GM19455 (cell line): ENCODE results near the gene PLS1.

Source experiments
- ATAC-seq: cut with Tn5 transposase; IDR thresholded peaks from one replicate; pipeline ENCODE4 v1.9.1; 2021; ENCODE audit not compliant: unreplicated experiment

The PLS1 gene

DNA sequence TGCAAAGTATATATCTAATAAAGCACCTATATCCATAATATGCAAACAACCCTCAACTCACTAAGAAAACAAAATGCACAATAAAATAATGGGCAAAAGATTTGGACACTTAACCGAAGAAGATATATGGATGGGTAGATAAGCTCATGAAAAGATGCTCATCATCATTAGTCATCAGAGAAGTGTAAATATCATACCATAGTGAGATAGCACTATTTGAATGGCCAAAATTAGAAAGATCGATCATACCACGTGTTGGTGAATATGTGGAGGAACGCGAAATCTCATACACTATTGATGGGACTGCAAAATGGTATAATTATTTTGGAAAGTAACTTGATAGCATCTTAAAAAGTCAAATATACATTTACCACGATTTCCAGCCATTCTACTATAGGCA is 40.5 kb downstream of the PLS1 start:
- no peak for ATAC-seq

DNA sequence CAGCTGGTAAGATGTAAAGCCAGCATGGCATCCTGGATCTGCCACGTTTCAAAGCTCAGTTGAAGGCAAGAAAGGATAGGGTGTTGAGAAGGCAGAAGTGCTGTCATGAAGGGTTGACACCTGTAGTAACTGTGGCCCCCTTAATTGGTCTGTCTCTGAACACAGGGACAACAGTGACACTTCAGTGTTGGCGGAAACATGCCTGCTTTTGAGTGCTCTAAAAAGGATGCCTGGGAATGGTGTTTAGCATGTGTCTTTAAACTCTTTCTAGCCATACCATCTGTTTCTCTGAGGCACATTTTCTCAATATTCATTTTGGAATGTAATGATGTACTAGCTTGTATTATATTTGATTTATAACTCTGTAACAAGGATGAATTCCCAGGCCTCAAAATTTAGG is 42.1 kb downstream of the PLS1 start:
- ATAC-seq: no peak

DNA sequence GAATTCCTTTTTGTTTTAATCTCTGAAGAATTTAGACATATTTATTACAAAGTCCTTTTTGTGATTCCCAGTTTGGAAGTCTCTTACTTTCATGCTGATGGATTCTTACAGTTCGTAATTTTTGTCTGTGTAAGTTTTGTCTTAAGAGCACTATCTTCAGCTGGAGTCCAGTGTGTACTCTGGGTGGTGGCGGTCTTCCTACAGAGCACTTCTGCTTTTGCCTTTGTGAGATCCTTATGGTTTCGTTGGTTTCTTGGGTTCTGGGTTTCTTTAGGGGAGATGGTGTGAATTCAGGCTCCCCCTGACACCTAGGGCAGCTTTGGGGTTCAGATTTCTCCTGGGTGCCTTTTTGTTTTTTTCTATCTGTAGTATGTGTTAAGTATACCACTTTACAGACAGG is 45.3 kb downstream of the PLS1 start:
- no peak for ATAC-seq

DNA sequence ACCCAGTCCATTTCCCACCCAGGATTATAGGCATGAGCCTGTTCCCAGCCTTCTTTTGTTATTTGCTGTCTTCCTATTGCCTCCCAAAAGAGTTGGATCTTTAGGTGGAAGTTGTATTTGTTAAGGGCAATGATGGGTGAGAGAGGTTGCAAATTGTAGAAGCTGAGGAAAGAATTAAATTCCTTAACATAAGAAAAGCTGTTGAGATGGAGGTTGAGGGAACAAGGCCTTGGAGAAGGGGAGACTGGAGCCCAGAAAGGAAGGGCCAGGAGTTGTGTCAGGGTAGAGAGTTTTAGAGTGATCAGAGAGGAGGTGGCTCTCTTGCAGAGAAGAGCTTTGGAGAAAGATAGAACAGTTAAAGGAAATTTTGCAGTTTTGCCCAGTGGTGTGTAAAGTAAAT is 46.8 kb downstream of the PLS1 start:
- ATAC-seq: no peak

DNA sequence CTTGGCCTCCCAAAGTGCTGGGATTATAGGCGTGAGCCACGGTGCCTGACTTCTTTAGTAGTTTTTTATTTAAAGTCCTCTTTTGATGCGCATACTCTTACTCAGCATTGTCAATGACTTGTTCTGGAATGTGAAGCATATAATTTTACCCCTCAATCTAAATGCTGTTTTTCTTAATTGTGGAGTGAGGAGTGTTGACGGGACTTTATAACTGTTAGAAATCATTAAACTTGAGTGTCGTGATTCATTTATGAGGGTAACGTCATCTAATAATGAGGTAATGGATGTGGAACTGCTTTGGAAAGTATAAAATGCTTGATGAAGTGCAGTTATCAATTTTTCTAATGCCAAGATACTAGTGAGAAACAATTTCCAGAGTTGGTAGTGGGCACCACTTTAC is 48.3 kb downstream of the PLS1 start:
- ATAC-seq: no peak

DNA sequence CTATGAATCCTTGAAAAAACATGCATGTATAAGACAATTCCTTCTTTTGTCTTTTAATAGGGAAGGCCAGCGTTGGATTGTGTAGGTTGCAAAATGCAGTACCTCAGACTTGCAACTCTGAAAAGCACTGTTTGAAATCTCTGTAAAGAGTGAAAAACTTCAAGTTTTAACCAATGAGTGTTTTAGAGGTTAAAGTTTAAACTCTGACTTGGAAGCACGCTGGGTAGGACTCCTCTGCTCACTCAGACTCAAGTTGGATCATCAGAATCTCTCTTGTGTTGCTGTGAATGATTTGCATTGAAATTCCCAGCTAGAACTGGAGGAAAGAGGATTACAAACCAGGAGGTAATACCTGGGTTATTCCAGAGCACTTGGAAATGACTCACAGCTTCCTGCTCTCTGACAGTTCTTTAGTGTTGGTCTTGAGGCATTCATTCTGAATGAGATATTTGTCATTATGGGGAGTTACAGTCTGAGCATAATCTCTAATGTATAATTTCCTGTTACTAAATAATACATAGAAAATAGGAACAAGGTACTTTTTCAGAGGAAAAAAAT is 49.1 kb downstream of the PLS1 start:
- ATAC-seq: no peak

DNA sequence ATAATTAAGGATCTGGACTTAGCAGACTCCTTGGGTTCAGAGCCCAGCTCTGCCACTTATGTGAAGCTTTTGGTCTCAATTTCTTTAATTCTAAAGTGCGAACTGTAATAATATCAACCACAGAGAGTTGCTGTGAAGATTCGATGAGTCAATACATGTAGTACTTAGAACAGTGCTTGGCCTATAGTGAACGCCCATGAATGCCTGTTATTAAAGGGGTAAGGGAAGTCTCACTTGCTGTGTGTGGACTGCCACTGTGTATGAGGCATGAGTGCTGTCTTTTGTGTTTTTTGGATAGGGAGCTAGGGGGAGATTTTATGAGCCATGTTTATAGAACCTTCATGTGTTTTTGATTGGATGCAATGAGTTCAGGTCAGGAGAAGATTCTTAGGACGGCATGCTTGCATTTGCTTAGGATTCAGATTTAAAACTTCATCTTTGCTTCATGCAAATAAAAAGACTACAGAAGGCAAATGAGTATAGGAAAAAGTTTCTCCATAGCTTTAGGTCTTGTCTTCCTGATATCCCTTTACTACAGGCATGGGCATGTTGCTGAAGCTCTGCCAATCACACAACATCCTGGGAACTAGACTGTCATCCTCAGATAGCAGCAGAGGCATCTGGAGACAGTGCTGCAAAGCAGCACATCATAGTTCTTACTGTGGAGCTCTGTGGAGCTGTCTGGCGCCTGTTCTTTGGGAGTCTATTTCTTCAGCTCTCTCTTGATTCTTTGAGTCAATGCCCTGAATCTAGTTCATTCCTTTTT is 50.0 kb downstream of the PLS1 start:
- no peak for ATAC-seq

DNA sequence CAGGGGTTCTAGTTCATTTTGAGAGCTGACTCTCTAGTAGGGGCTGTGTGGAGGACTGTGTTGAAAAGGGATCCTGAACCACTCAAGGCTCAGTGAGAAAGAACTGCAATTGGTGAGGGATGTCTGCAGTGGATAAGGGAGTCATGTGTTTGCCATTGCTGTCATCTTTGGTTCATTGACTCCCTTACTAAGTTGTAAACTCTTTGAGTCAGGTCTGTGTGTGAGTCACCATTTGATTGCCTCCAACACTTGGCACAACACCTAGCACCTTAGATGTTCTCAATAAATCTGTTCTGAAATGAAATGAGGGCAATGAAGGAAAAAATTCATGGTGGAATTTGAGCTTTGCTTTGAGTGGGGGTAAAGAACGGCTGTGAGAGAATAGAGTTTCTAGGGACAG is 51.7 kb downstream of the PLS1 start:
- no peak for ATAC-seq

DNA sequence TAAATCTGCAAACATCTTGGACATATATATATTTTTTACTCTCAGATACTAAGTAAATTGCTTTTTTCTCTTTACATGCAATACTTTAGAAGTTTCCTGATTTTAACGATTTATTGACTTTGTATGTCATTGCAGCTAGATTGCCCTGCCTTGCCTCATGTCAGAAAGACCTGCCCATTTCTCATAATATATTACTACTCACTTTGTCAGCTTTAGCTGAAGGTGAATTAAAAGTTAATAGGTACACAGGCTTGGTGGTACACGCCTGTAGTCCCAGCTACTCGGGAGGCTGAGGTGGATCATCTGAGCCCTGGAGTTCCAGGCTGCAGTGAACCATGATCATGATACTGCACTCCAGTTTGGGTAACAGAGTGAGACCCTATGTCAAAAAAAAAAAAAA is 52.8 kb downstream of the PLS1 start:
- no peak for ATAC-seq

DNA sequence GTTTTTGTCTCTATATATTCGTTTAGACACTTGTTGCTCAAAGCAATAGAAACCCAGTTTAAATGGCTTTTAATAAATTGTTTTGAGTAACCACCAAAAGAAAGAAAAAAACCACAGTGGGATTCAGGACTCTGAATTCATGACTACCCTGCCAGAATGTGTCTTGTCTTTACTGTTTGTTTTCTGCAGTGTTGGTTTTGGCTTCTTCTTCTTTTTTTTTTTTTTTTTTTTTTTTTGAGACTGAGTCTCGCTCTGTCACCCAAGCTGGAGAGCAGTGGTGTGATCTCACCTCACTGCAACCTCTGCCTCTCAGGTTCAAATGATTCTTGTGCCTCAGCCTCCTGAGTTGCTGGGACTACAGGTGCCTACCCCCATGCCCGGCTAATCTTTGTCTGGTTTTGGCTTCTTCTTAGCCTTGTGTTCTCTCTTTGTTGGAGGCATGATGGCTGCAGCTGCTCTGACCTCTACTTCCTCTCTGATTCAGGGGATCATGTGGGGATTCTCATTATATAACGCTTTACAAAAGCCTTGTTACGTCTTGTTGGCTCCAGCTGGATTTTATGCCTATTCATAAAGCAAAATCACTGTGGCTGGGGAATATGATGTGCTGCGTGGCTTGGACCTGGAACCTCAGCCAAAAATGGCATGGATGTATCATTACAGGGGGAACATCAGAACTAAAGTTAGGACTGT is 54.0 kb downstream of the PLS1 start:
- ATAC-seq: no peak

DNA sequence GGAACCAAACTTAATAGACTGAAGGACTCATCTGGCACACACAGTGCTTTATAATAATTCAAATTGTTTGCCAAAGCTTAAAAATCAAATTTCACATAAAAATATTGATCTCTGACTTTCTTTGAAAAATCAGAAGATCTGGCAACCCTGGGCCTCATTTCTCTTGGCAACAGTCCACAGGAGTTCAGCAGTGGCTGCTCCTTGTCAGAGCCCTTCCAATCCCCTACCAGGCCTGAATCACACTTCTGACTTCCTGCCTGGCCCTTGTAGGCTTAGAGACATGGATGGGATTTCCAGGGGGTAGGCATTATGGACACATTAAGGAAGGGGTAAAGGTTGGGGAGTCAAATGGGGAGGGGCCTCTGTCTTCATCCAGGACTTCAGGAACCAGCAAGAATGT is 55.5 kb downstream of the PLS1 start:
- no peak for ATAC-seq

DNA sequence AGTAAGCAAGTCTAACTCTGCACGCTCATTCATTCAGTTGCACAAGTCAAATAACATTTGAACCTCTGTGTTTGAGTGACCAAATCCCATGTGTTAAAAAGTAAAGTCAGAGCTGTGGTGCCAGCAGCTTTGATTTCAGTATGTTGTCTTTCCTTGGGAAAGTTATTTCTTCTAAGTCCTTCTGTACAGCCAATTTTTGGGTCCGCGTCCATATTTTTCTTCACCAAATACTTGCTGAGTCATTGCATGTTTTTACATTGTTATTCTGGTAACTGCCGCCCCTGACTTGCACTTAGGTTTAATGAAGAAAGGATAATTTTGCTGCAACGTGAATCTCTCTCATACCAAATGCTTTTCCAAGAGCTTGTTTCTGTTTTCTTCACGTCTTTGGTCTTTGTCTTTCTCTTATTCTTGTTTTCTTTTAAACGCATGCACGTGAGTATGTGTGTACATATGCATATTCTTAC is 56.7 kb downstream of the PLS1 start:
- no peak for ATAC-seq

DNA sequence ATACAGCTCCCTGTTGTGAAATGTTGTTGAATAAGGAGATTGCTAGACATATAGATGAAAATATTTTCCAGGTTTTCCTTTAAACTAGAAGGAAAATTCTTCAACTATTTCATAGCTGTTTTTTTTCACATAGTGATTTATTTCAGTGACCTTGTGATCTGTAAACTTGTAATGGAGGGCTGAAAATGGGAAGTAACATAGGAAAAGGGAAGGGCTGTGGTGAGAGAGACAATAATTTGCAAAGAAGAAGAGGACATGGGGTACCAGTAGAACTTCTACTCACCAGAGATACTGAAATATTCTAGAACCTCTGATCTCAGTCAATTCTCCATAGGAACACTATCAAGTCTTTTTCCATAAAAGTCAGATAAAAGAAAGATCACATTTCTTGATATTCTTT is 60.4 kb downstream of the PLS1 start:
- ATAC-seq: no peak

DNA sequence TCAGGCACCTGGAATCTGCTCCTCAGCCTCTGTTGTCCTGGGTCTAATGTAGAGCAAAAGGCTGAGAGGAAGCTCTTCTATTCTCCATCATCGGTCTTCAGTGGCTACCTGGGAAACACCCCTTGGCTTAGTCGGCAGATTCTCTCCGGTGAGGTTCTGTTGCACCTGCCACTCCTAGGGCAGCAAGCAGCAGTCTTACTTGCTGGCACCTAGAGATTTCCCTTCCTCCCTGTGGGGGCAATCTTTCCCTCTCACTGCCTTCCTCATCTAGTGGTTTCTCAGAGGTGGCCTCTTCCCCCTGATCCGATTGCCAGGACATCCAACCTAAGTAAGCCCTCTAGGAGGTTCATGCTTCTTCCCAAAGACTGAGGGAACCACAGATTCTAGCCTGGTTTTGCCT is 60.8 kb downstream of the PLS1 start:
- ATAC-seq: no peak

DNA sequence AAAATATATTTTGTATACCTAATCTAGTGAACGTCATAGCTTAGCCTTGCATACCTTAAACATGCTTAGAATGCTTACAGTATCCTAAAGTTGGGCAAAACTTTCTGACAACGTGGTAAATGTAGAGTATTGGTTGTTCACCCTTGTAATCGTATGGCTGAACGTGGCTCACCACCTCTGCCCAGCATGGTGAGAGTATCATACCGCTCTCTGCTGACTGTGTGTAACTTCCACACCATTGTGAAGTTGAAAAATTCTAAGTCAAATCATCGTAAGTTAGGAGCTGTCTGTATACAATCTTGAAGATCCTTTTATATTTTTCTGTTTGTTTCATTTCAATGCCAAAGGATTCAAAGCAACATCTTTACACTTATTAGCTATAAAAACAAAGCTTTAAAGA is 64.2 kb downstream of the PLS1 start:
- no peak for ATAC-seq

DNA sequence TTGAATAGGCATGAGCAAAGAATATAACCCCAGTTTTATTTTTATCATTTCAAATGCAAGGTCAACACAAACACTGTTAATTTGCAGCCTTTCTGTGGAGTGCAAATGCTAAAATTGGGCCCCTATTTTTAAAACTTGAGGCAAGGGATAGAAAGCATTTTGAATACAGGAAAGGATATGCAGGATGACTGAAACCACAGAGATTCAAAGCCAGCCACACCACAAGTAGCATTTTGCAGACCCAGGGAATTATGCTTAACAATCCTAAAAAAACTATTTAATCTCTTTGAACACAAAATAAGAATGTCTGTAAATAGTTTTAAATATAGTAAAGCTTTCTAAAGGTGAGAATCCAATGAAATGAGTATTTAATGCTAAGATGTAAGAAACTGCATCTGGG is 64.7 kb downstream of the PLS1 start:
- ATAC-seq: no peak

DNA sequence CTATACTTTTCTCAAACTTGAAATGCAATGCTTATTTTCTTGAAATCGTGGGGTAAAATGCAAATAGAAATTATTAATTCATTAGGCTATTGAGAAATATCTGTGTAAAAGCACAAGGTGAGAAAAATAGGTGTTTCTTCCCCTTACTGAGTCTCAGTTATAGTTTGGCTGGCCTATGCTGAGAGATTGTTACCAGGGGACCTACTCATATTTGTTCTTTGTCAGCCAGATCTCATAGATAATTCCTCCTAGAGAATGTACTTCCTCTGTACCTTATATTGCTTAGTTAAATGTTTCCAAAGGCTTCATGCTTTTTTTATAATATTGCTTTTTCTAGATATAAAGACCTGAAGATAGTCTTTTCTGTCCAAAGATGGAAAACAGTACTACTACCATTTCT is 67.7 kb downstream of the PLS1 start:
- ATAC-seq: no peak

DNA sequence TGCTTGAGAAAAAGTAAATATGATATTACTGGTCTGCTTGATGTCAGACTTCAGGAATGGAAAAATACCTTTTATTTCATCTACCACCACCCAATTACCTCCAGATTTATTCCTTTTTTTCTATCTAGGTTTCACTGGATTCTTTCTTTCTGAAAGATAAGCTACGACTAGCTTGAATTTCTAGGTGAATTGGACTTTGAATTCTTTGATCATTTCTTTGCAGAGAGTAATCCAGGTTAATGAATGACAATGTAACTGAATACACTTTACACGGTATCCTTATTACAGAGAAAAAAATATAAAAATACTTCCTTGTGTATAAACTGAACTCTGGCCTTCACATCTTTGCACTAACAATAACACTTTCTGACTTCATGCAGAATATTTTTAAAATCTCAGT is 68.1 kb downstream of the PLS1 start:
- no peak for ATAC-seq

DNA sequence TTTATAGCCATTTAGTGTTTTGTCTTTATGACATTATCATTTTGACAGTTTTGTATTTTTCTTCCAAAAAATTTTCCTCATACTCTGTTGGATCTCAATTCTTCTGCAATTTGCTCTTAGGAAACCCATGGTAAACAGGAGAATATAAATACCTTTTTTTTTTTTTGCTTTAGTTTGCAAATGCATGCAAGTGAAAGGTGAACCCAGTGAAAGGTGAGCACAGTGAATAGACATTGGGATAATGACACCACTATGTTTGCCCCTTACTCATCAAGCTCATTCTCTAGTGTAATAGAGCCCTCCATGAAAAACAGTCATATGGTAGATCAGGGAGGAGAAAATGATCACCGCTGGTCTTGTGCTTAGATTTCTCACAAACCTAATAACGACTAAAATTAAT is 68.6 kb downstream of the PLS1 start:
- no peak for ATAC-seq

DNA sequence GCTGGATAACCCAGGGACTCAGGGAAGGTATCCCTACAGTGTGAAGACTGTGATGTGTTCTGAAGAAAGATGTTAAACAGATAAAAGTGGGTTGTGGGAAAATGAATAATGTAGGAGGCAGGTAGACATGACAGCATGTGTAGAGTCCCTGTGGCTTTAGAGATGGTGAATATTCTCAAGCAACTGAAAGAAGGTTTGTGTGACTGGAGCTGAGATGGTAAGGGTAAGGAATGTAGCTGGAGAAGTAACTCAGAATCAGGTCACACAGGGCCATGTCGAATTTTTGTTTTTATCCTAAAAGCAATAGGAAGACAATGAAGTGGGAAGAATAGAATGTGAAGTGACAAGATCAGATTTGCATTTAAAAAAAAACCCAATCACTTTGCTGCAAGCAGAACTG is 73.9 kb downstream of the PLS1 start:
- no peak for ATAC-seq

DNA sequence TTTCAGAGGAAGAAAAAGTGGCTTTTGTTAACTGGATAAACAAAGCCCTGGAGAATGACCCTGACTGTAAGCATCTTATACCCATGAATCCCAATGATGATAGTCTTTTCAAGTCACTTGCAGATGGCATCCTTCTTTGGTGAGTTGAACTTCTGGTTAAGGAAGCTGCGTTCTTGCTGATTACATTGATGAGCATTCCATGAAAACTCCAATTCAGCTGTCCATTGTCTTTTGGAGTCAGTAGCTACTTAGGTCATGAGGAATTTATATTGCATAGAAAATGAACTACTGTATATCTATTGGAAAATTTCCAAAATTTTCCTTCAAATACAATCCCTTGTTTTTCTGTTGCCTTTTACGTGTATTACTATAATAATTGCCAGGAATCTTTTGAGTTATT is 80.0 kb downstream of the PLS1 start:
- no peak for ATAC-seq

DNA sequence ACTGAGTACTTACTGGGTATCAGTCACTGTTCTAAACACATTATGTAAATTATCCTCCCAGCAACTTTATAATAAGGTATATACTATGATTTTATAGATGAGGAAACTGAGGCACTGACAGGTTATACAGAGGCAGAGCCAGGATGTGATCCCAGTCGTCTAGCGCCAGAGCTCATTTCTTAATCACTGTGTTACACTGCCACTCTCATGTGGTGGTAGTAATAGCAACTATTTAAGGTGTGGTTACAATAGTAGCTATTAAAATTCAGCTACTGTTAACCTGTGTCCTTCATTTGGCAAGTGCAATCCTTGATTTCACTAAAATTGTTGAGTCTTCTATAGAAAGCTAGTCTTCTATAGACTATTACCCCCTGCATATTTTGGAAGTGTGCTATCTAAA is 84.5 kb downstream of the PLS1 start:
- no peak for ATAC-seq

DNA sequence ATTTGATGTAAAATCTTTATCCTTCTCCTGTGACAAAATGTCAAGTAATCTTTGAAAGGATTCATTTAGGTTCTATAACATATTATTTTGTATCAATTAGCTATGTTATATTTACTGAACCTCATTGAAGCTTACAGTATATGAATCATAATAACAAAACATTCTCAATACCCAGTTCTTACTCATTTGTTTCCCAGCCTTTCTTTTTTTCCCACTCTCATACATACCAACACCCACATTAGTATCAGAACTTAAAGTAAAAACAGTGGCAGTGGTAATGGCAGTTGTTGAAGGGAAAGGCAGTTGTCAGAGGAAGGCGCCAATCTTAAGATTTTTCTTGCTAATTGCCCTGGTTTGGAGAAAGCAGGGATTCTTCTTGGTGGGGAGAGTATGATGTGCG is 94.4 kb downstream of the PLS1 start:
- ATAC-seq: no peak
